Measurements from ENCODE around the gene HLF. TPM values are rescaled to one million over a fixed set of nuclear protein-coding genes. Genes with fewer than 3 reads are reported as not detected.

The HLF gene
- total RNA-seq, 1 donor from 2014 or later, result 0.51 TPM

GRCh38 chr17:55265311-55266021 is 706 bp downstream of the HLF start:
- peaks cover 85% of the 10 kb centered on the region for H3K27me3 Mint-ChIP-seq (ENCODE audit: unreplicated experiment)
- peak overlapping the region; percentile 63 for H3K4me3 Mint-ChIP-seq (ENCODE audit: unreplicated experiment)
- H3K9me3 Mint-ChIP-seq (ENCODE audit: unreplicated experiment), result peaks cover 8% of the 10 kb centered on the region
- DNase-seq (ENCODE audit: extremely low spot score, unreplicated experiment), result no peak
- peaks cover 2% of the 10 kb centered on the region for H3K36me3 Mint-ChIP-seq (ENCODE audit: unreplicated experiment)
- TF ChIP-seq CTCF (IDR thresholded peaks at IDR 0.05), result no peak
- peaks cover 9% of the 10 kb centered on the region for H3K4me1 Mint-ChIP-seq (ENCODE audit: unreplicated experiment)
- H3K27ac Mint-ChIP-seq (ENCODE audit: unreplicated experiment), result no peak overlapping the region

GRCh38 chr17:55266051-55266957 is 1.5 kb downstream of the HLF start:
- H3K4me3 Mint-ChIP-seq (ENCODE audit: unreplicated experiment), result peak overlapping the region; percentile 29
- no peak for TF ChIP-seq CTCF (IDR thresholded peaks at IDR 0.05)
- H3K9me3 Mint-ChIP-seq (ENCODE audit: unreplicated experiment), result peaks cover 4% of the 10 kb centered on the region
- peaks cover 79% of the 10 kb centered on the region for H3K27me3 Mint-ChIP-seq (ENCODE audit: unreplicated experiment)
- no peak overlapping the region for H3K27ac Mint-ChIP-seq (ENCODE audit: unreplicated experiment)
- H3K4me1 Mint-ChIP-seq (ENCODE audit: unreplicated experiment), result peaks cover 9% of the 10 kb centered on the region
- no peaks in the 10 kb centered on the region for H3K36me3 Mint-ChIP-seq (ENCODE audit: unreplicated experiment)
- DNase-seq (ENCODE audit: extremely low spot score, unreplicated experiment), result no peak

GRCh38 chr17:55266958-55267688 is 2.4 kb downstream of the HLF start:
- Mint-ChIP-seq H3K9me3 (ENCODE audit: unreplicated experiment) (no peaks in the 10 kb centered on the region), H3K4me3 (ENCODE audit: unreplicated experiment) (no peak overlapping the region), H3K27ac (ENCODE audit: unreplicated experiment) (no peak overlapping the region), H3K36me3 (ENCODE audit: unreplicated experiment) (no peaks in the 10 kb centered on the region), H3K27me3 (ENCODE audit: unreplicated experiment) (peaks cover 71% of the 10 kb centered on the region), H3K4me1 (ENCODE audit: unreplicated experiment) (peaks cover 9% of the 10 kb centered on the region)
- TF ChIP-seq CTCF (IDR thresholded peaks at IDR 0.05), result no peak
- no peak for DNase-seq (ENCODE audit: extremely low spot score, unreplicated experiment)

GRCh38 chr17:55267777-55268648 is 3.3 kb downstream of the HLF start:
- peaks cover 9% of the 10 kb centered on the region for H3K4me1 Mint-ChIP-seq (ENCODE audit: unreplicated experiment)
- H3K27ac Mint-ChIP-seq (ENCODE audit: unreplicated experiment), result no peak overlapping the region
- H3K27me3 Mint-ChIP-seq (ENCODE audit: unreplicated experiment), result peaks cover 63% of the 10 kb centered on the region
- no peak overlapping the region for H3K4me3 Mint-ChIP-seq (ENCODE audit: unreplicated experiment)
- DNase-seq (ENCODE audit: extremely low spot score, unreplicated experiment), result no peak
- no peaks in the 10 kb centered on the region for H3K36me3 Mint-ChIP-seq (ENCODE audit: unreplicated experiment)
- no peaks in the 10 kb centered on the region for H3K9me3 Mint-ChIP-seq (ENCODE audit: unreplicated experiment)
- TF ChIP-seq CTCF (IDR thresholded peaks at IDR 0.05), result no peak

All from osteocyte (in vitro differentiated cells).